Activated naive CD8-positive, alpha-beta T cell (primary cell): ENCODE data around the gene THOC5.
"Not testable (repeated sequence)": the region's sequence is repeated elsewhere in the genome, so short reads cannot be mapped to it uniquely, and the experiment has no call there.

ENCODE experiments used
- H3K27ac Mint-ChIP-seq: one replicate; pipeline ENCODE4 v1.8.0; 2021; ENCODE audit warnings: mixed read lengths
- H3K27me3 Mint-ChIP-seq: one replicate; pipeline ENCODE4 v1.8.0; 2021; ENCODE audit warnings: mixed read lengths
- H3K36me3 Mint-ChIP-seq: one replicate; pipeline ENCODE4 v1.8.0; 2021; ENCODE audit warnings: mixed read lengths
- H3K4me1 Mint-ChIP-seq: one replicate; pipeline ENCODE4 v1.8.0; 2021; ENCODE audit warnings: low read depth, mixed read lengths
- H3K4me3 Mint-ChIP-seq: one replicate; pipeline ENCODE4 v1.8.0; 2021; ENCODE audit warnings: mild to moderate bottlenecking, mixed read lengths
- H3K9me3 Mint-ChIP-seq: one replicate; pipeline ENCODE4 v1.8.0; 2021; ENCODE audit warnings: low read depth, mixed read lengths

THOC5 gene

GRCh38 chr22:29570912-29571549 is 17.5 kb upstream of the THOC5 start:
- Mint-ChIP-seq H3K9me3 (no peaks in the 10 kb centered on the region), H3K4me3 (no peak overlapping the region), H3K27me3 (no peaks in the 10 kb centered on the region), H3K36me3 (no peaks in the 10 kb centered on the region), H3K4me1 (no peaks in the 10 kb centered on the region), H3K27ac (no peak overlapping the region)

DNA sequence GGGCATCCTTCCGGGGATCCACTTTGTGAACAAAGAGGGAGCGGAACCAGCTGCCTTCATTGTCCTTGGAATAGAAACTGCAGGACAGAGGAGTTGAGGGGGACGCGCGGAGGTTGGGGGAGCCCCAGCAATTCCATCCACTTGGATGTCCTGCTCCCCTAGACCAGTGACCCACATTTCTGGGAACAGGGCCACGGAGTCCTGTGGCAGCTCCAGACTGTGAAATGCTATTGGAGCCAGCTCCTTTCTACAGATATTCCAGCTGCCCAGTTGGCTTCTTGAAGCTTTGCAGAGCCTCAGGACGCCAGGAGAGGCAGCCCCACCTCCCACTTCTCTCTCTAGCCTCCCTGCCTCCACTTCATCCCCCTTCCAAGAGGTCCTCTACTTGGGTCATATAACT is 16.9 kb upstream of the THOC5 start:
- no peak overlapping the region for H3K4me3 Mint-ChIP-seq
- no peaks in the 10 kb centered on the region for H3K36me3 Mint-ChIP-seq
- H3K27ac Mint-ChIP-seq = no peak overlapping the region
- H3K9me3 Mint-ChIP-seq = no peaks in the 10 kb centered on the region
- no peaks in the 10 kb centered on the region for H3K27me3 Mint-ChIP-seq
- H3K4me1 Mint-ChIP-seq = no peaks in the 10 kb centered on the region

DNA sequence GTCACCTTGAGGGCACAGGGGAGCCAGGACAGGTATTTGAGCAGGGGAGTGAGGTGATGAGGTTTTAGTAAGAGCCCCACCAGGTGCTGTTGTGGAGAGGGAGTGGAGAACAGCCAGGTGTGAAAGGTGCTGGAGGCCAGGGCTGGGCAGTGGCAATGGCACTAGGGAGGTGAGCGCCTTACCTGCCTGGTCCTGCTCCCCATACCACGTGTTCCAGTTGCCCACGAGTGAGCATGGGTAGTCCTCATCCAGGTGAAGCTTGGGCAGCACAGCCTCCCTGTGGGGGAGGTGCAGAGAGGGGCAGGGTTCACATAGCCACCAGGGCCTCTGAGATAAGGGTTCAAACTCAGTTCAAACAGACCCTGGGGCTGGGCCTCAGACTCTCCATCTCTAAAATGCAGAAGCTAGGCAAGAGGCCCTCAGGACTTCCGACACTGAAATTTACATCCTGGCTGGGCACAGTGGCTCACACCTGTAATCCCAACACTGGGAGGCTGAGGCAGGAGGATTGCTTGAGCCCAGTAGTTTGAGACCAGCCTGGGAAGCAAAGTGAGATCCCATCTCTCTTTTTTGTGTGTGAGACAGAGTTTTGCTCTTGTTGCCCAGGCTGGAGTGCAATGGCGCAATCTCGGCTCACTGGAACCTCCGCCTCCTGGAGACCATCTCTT is 15.6 kb upstream of the THOC5 start:
- Mint-ChIP-seq H3K4me3 (no peak overlapping the region), H3K4me1 (no peaks in the 10 kb centered on the region), H3K9me3 (no peaks in the 10 kb centered on the region), H3K27ac (no peak overlapping the region), H3K27me3 (no peaks in the 10 kb centered on the region), H3K36me3 (no peaks in the 10 kb centered on the region)

GRCh38 chr22:29567338-29567737 is 13.8 kb upstream of the THOC5 start:
- H3K4me1 Mint-ChIP-seq = no peaks in the 10 kb centered on the region
- H3K27ac Mint-ChIP-seq = no peak overlapping the region
- H3K9me3 Mint-ChIP-seq = no peaks in the 10 kb centered on the region
- H3K36me3 Mint-ChIP-seq = no peaks in the 10 kb centered on the region
- H3K27me3 Mint-ChIP-seq = no peaks in the 10 kb centered on the region
- no peak overlapping the region for H3K4me3 Mint-ChIP-seq

DNA sequence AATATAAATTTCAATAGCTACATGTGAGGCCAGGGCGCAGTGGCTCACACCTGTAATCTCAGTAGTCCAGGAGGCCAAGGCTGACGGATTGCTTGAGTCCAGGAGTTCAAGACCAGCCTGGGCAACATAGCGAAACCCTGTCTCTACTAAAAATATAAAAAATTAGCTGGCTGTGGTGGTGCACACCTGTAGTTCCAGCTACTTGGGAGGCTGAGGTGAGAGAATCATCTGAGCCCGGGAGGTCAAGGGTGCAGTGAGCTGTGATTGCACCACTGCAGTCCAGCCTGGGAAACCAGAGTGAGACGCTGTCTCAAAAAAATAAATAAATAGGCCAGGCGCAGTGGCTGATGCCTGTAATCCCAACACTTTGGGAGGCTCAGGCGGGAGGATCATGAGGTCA is 13.0 kb upstream of the THOC5 start:
- not testable (repeated sequence) for H3K4me1 Mint-ChIP-seq, H3K27me3 Mint-ChIP-seq, H3K9me3 Mint-ChIP-seq, H3K4me3 Mint-ChIP-seq, H3K36me3 Mint-ChIP-seq, H3K27ac Mint-ChIP-seq

- no peak overlapping the region for H3K27ac Mint-ChIP-seq
- peaks cover 3% of the 10 kb centered on the region for H3K36me3 Mint-ChIP-seq
- H3K4me3 Mint-ChIP-seq = no peak overlapping the region
Observed at GRCh38 chr22:29563652-29564460, 10.3 kb upstream of the THOC5 start.

GRCh38 chr22:29559853-29560252 is 6.3 kb upstream of the THOC5 start:
- Mint-ChIP-seq H3K4me3 (no peak overlapping the region), H3K9me3 (no peaks in the 10 kb centered on the region), H3K4me1 (no peaks in the 10 kb centered on the region), H3K36me3 (peaks cover 5% of the 10 kb centered on the region), H3K27ac (no peak overlapping the region), H3K27me3 (no peaks in the 10 kb centered on the region)

More at GRCh38 chr22:29563652-29564460, 10.3 kb upstream of the THOC5 start:
- no peaks in the 10 kb centered on the region for H3K9me3 Mint-ChIP-seq
- no peaks in the 10 kb centered on the region for H3K27me3 Mint-ChIP-seq
- H3K4me1 Mint-ChIP-seq = no peaks in the 10 kb centered on the region

GRCh38 chr22:29559030-29559429 is 5.5 kb upstream of the THOC5 start:
- H3K9me3 Mint-ChIP-seq = no peaks in the 10 kb centered on the region
- H3K27me3 Mint-ChIP-seq = no peaks in the 10 kb centered on the region
- peaks cover 5% of the 10 kb centered on the region for H3K36me3 Mint-ChIP-seq
- H3K4me3 Mint-ChIP-seq = no peak overlapping the region
- H3K4me1 Mint-ChIP-seq = peaks cover 2% of the 10 kb centered on the region
- H3K27ac Mint-ChIP-seq = no peak overlapping the region

DNA sequence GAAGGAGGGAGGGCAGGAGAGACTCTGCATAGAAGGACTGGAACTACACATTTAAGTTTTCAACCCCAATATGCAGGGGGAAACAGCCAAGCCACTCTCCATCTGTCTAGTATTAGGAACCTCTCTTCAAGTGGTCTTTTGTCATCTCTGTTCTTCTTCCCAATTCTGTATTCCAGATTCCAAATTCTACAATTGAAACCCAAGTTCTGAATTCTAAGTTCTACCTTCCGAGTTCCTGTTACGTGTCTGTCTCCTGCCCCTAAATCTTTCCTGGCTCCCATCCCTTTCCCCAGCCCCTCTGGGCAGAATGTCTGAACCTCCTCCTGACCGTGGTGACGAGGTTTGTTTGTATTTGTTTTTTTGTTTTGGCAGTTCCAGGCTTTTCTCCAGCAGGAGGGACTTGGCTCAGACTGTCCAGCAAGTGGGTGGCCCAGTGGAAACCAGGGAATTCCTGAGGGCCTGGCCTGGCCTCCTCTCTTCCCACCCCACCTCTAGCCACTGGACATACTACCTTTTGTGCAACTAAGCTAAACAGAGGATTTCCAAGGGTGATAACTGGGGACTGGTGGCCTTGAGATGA is 1.6 kb upstream of the THOC5 start:
- peak overlapping the region; percentile 95 for H3K4me3 Mint-ChIP-seq
- peak overlapping the region; percentile 99 for H3K27ac Mint-ChIP-seq
- H3K4me1 Mint-ChIP-seq = peaks cover 19% of the 10 kb centered on the region
- H3K9me3 Mint-ChIP-seq = no peaks in the 10 kb centered on the region
- H3K27me3 Mint-ChIP-seq = no peaks in the 10 kb centered on the region
- H3K36me3 Mint-ChIP-seq = peaks cover 5% of the 10 kb centered on the region

GRCh38 chr22:29552357-29552756 is 1.2 kb downstream of the THOC5 start:
- H3K27ac Mint-ChIP-seq, H3K36me3 Mint-ChIP-seq, H3K9me3 Mint-ChIP-seq, H3K27me3 Mint-ChIP-seq: not testable (repeated sequence)
- Mint-ChIP-seq H3K4me1 (peaks cover 33% of the 10 kb centered on the region), H3K4me3 (peak overlapping the region; percentile 95)

DNA sequence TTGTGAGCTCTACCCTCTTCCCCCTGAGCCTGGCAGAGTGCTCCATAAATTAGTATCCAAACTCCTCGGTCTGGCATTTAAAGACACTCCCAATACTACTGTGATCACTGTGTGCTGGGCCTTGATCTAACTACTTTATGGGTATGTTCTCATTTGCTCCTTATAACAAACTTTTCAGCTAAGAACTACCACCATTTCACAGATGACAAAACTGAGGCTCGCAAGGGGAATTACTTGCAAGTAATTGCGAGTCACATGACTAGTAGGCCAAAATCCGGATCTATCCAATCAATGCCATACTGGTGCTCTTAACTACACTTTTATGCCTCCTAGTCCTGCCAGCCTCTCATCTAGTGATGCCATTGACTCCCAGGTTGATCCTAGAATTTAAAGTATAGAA is 3.6 kb downstream of the THOC5 start:
- no peaks in the 10 kb centered on the region for H3K27me3 Mint-ChIP-seq
- no peaks in the 10 kb centered on the region for H3K9me3 Mint-ChIP-seq
- no peak overlapping the region for H3K4me3 Mint-ChIP-seq
- peaks cover 36% of the 10 kb centered on the region for H3K4me1 Mint-ChIP-seq
- peak overlapping the region; percentile 58 for H3K27ac Mint-ChIP-seq
- peaks cover 9% of the 10 kb centered on the region for H3K36me3 Mint-ChIP-seq

GRCh38 chr22:29545045-29545444 is 8.5 kb downstream of the THOC5 start:
- not testable (repeated sequence) for H3K4me3 Mint-ChIP-seq, H3K9me3 Mint-ChIP-seq, H3K27ac Mint-ChIP-seq, H3K27me3 Mint-ChIP-seq
- H3K36me3 Mint-ChIP-seq = peaks cover 15% of the 10 kb centered on the region
- peaks cover 15% of the 10 kb centered on the region for H3K4me1 Mint-ChIP-seq

- H3K4me1 Mint-ChIP-seq = peaks cover 3% of the 10 kb centered on the region
- H3K27ac Mint-ChIP-seq = no peak overlapping the region
- no peaks in the 10 kb centered on the region for H3K9me3 Mint-ChIP-seq
- H3K36me3 Mint-ChIP-seq = peaks cover 15% of the 10 kb centered on the region
- H3K27me3 Mint-ChIP-seq = no peaks in the 10 kb centered on the region
- no peak overlapping the region for H3K4me3 Mint-ChIP-seq
Observed at GRCh38 chr22:29541845-29542244, 11.7 kb downstream of the THOC5 start.

DNA sequence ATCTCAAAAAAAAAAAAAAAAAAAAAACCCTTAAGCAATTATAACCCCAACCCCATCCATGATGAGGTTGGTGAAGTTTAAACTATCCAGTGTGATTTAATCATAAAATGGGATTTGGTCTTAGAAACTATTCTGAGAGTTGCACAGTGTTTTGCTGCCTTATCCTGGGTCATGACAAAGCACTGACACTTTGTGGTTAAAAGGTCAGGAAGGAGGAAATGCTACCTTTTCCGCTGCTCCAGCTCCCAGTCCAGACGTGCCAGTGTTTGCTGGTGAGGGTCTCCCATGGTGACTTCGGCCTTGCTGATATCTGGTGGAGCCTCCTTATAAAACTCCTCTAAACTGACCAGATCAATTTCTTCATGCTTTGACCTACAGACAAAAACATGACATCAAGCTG is 14.5 kb downstream of the THOC5 start:
- no peak overlapping the region for H3K27ac Mint-ChIP-seq
- no peaks in the 10 kb centered on the region for H3K27me3 Mint-ChIP-seq
- peaks cover 10% of the 10 kb centered on the region for H3K36me3 Mint-ChIP-seq
- no peaks in the 10 kb centered on the region for H3K4me1 Mint-ChIP-seq
- H3K4me3 Mint-ChIP-seq = no peak overlapping the region
- peaks cover 1% of the 10 kb centered on the region for H3K9me3 Mint-ChIP-seq

- Mint-ChIP-seq H3K4me1 (no peaks in the 10 kb centered on the region), H3K4me3 (no peak overlapping the region), H3K9me3 (peaks cover 4% of the 10 kb centered on the region), H3K36me3 (peaks cover 18% of the 10 kb centered on the region), H3K27ac (no peak overlapping the region), H3K27me3 (no peaks in the 10 kb centered on the region)
Observed at GRCh38 chr22:29536411-29536810, 17.1 kb downstream of the THOC5 start.
